Right atrium auricular region (tissue), 2 donors: ENCODE data around the gene PAH. TPM values are rescaled to one million over a fixed set of nuclear protein-coding genes. Genes with fewer than 3 reads are reported as not detected.
A peak's percentile ranks its signal among the peaks of the same experiment; 100 is the strongest.

ENCODE experiments used
- DNase-seq: peaks from one replicate; pipeline ENCODE4 v3.0.0-alpha.2; 2019; ENCODE audit warnings: low spot score
- H3K27ac ChIP-seq, 2 donors: fragments of 200-600 bp; sonication (generic); 1 replicate in 1 of 2; 2 replicates in 1 of 2; pipeline ENCODE4 v1.5.1; 2016 to 2019
- H3K27me3 ChIP-seq, 2 donors: fragments of 200-600 bp; sonication (generic); one replicate each; pipeline versions ENCODE4 v1.5.1 to v1.6.0; 2017 to 2019
- H3K36me3 ChIP-seq: fragments of 200-600 bp; sonication (generic); one replicate; pipeline ENCODE4 v1.5.1; 2016
- H3K4me1 ChIP-seq, 2 donors: fragments of 200-600 bp; sonication (generic); one replicate each; pipeline versions ENCODE4 v1.5.1 to v1.6.0; 2017 to 2019
- H3K4me3 ChIP-seq, 2 donors: fragments of 200-600 bp; sonication (generic); 1 replicate in 1 of 2; 2 replicates in 1 of 2; pipeline ENCODE4 v1.5.1; 2017 to 2019; ENCODE audit warnings: mild to moderate bottlenecking in 1 of 2, moderate library complexity in 1 of 2
- H3K9me3 ChIP-seq, 2 donors: fragments of 200-600 bp; sonication (generic); one replicate each; pipeline ENCODE4 v1.5.1; 2019
- total RNA-seq, 2 donors: library from RNA; depleted of rRNA; stranded (reverse); fragments of >200 nt; gene quantifications; one replicate each; pipeline ENCODE4 v1.1.0, GENCODE V29; 2016
- TF ChIP-seq, protein P1 (sequence below), 2 donors: fragments of 200-600 bp; sonication (generic); IDR thresholded peaks; one replicate each; pipeline ENCODE4 v1.5.1; 2019; ENCODE audit warnings: antibody characterized with exemption in 2 of 2

Gene PAH
- total RNA-seq, 2 donors from 2014 or later = not detected

DNA sequence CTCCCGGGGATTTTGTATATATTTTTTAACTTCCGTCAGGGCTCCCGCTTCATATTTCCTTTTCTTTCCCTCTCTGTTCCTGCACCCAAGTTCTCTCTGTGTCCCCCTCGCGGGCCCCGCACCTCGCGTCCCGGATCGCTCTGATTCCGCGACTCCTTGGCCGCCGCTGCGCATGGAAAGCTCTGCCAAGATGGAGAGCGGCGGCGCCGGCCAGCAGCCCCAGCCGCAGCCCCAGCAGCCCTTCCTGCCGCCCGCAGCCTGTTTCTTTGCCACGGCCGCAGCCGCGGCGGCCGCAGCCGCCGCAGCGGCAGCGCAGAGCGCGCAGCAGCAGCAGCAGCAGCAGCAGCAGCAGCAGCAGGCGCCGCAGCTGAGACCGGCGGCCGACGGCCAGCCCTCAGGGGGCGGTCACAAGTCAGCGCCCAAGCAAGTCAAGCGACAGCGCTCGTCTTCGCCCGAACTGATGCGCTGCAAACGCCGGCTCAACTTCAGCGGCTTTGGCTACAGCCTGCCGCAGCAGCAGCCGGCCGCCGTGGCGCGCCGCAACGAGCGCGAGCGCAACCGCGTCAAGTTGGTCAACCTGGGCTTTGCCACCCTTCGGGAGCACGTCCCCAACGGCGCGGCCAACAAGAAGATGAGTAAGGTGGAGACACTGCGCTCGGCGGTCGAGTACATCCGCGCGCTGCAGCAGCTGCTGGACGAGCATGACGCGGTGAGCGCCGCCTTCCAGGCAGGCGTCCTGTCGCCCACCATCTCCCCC, 41.2 kb upstream of the PAH start:
- DNase-seq = no peak
- Histone ChIP-seq H3K4me1 (peaks cover 0 to 41% of the 10 kb centered on the region in 2 donors), H3K27me3 (peaks cover 7 to 34% of the 10 kb centered on the region in 2 donors), H3K4me3 (peak overlapping the region; percentile 21 to 41), H3K9me3 (peaks cover 0 to 4% of the 10 kb centered on the region in 2 donors), H3K36me3 (no peaks in the 10 kb centered on the region), H3K27ac (no peak overlapping the region)
- TF ChIP-seq, protein P1, sequence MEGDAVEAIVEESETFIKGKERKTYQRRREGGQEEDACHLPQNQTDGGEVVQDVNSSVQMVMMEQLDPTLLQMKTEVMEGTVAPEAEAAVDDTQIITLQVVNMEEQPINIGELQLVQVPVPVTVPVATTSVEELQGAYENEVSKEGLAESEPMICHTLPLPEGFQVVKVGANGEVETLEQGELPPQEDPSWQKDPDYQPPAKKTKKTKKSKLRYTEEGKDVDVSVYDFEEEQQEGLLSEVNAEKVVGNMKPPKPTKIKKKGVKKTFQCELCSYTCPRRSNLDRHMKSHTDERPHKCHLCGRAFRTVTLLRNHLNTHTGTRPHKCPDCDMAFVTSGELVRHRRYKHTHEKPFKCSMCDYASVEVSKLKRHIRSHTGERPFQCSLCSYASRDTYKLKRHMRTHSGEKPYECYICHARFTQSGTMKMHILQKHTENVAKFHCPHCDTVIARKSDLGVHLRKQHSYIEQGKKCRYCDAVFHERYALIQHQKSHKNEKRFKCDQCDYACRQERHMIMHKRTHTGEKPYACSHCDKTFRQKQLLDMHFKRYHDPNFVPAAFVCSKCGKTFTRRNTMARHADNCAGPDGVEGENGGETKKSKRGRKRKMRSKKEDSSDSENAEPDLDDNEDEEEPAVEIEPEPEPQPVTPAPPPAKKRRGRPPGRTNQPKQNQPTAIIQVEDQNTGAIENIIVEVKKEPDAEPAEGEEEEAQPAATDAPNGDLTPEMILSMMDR (IDR thresholded peaks at IDR 0.05) = no peak

- no peak for DNase-seq
- H3K4me1 ChIP-seq = peaks cover 0 to 41% of the 10 kb centered on the region in 2 donors
- peak within 1 kb of the TSS; percentile 21 to 41 for H3K4me3 ChIP-seq
- no peak within 1 kb of the TSS for H3K27ac ChIP-seq
- H3K36me3 ChIP-seq = no peaks in the 10 kb centered on the region
- H3K27me3 ChIP-seq = peaks cover 4 to 34% of the 10 kb centered on the region in 2 donors
- H3K9me3 ChIP-seq = no peaks in the 10 kb centered on the region
- TF ChIP-seq, protein P1 (IDR thresholded peaks at IDR 0.05) = no peak
Measured at GRCh38 chr12:102957339-102958050, 40.5 kb upstream of the PAH start, which contains the start of gene ASCL1. TSS of gene ASCL1 (plus strand) at chr12:102957674. CDS start at chr12:102958245, 571 bp downstream.

DNA sequence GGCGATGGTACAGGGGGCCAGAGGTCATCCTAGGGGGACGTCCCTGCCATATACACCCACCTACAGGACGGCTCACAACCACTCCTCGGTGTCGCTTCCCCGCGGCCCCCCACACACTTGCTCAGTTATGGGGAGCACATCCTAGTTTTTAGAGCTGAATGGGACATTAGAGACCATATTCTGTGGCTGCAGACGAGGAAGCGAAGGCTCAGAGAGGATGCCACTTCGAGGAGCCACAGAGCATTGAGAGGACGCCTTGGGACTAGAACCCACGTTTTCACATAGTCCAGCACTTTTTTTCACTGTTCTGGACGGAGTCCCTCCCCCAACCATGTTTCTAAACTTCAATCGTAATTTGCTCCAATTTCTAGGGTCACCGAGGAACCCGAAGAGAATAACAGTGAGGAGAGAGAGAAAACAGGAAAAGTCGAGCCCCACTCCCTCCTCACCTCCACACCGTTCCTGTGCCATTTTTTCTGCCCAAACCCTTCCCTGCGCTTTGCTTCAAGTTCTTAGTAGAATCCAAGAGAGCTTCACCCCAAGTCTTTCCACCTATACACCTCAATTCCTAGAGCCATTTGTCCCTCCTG, 39.8 kb upstream of the PAH start:
- DNase-seq = no peak
- Histone ChIP-seq H3K4me1 (peaks cover 0 to 38% of the 10 kb centered on the region in 2 donors), H3K36me3 (no peaks in the 10 kb centered on the region), H3K27me3 (peaks cover 4 to 34% of the 10 kb centered on the region in 2 donors), H3K27ac (no peak overlapping the region), H3K9me3 (no peaks in the 10 kb centered on the region), H3K4me3 (no peak overlapping the region)
- TF ChIP-seq, protein P1 (IDR thresholded peaks at IDR 0.05) = no peak

- DNase-seq = no peak
- H3K4me1 ChIP-seq = peaks cover 0 to 32% of the 10 kb centered on the region in 2 donors
- peaks cover 4 to 31% of the 10 kb centered on the region in 2 donors for H3K27me3 ChIP-seq
- H3K27ac ChIP-seq = no peak overlapping the region
- H3K4me3 ChIP-seq = no peak overlapping the region
- TF ChIP-seq, protein P1 (IDR thresholded peaks at IDR 0.05) = no peak
- H3K36me3 ChIP-seq = no peaks in the 10 kb centered on the region
- H3K9me3 ChIP-seq = no peaks in the 10 kb centered on the region
Measured at GRCh38 chr12:102955926-102956737, 39.1 kb upstream of the PAH start.

GRCh38 chr12:102954134-102954533, 37.1 kb upstream of the PAH start:
- Histone ChIP-seq H3K27ac (no peak overlapping the region), H3K9me3 (no peaks in the 10 kb centered on the region), H3K4me1 (peaks cover 0 to 32% of the 10 kb centered on the region in 2 donors), H3K27me3 (peaks cover 2 to 28% of the 10 kb centered on the region in 2 donors), H3K4me3 (no peak overlapping the region), H3K36me3 (no peaks in the 10 kb centered on the region)
- TF ChIP-seq, protein P1 (IDR thresholded peaks at IDR 0.05) = no peak
- no peak for DNase-seq
